NCI-H1417 (cell line): ENCODE results near the gene SEPTIN5.
"Not testable (repeated sequence)": the region's sequence is repeated elsewhere in the genome, so short reads cannot be mapped to it uniquely, and the experiment has no call there.

Experiments used
- DNase-seq, 3 experiments: peaks; one replicate each; lab custom pipeline; 2025; lab: John Stamatoyannopoulos, UW

SEPTIN5 gene

DNA sequence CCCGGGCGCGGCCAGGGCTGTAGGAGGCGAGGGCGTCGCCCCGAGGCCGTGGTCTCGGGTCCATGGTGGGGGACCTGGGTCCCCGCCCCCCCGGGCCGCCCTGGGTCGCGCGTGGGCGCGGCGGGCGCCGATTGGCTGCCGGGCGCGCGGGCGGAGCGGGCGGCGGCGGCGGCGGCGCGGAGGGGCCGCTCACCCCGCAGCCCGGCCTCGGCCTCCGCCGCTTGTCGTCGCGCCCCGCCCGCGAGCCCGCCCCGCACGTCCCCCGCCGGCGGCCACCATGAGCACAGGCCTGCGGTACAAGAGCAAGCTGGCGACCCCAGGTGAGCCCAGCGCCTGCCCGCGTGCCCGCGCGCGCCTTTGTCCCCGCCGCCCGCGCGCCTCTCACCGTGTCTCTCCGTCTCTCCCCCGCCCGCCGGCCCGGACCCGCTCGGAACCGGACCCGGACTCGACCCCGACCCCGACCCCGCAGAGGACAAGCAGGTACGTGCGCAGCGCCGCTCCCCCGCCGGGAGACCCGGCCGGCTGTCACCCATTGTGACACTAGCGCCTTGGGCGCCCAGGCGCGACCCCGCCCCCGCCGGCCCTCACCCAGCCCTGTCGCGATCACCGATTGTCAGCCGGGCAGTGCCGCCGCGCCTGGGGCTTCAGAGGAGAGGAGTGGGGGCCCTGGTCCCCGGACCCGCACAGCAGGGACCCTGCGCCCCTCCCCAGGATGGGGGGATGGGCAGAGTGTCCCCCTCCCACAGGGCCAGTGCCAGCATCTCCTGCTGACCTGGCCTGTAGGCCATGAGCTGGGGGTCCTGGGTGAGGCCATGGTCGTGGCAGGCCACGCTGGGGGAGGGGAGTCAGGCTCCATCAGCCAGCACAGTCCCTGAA is at the start of gene SEPTIN5:
TSS of gene SEPTIN5 (plus strand) at position 192 of the 876 bp plus-strand sequence. CDS start at position 278, 86 bp downstream.
- DNase-seq: peak in 2 of 3 experiments; percentile 38 to 43

GRCh38 chr22:19664951-19665783 is 49.1 kb upstream of the SEPTIN5 start:
- no peak for DNase-seq

DNA sequence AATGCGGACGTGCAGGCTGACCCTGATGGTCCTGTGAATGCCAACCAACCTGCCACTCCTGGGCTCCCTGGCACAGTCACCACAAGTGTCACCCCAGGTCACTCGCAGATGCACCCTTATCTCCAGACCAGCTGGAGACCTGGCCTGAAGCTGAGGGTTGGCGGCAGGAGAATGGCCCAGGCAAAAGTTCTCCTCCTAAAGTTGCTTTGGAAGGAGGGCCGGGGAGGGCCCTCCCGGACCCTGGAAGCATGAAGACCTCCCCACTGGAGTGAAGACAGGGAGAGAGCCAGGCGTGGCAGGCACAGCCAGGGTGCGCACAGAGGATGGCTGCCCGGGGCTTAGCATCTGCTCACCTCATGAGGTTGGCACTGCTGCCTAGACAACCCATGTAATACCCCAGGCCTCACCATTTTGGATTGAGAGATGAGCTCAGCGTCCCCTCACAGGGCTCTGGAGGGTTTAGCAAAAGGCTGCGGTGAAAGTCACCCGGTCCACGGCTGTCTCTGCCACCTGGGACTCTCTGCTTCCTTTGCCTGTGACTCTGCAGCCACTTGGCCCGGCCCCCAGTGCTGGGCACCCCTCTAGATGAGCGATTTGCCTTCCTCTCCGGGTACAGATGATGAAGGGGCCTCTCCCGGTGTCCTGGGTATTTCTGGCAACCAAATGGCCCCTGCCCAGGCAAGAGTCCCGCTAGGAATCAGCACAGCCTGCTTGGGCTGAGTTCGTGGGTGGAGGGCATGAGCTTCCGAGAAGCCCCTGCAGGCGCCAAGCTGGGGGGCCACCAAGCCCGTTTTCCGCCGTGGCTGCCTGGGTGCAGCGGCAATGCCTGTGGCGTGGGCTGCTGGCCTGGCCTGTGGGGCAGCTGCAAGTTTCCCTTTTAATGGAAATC is 48.3 kb upstream of the SEPTIN5 start:
- no peak for DNase-seq

DNA sequence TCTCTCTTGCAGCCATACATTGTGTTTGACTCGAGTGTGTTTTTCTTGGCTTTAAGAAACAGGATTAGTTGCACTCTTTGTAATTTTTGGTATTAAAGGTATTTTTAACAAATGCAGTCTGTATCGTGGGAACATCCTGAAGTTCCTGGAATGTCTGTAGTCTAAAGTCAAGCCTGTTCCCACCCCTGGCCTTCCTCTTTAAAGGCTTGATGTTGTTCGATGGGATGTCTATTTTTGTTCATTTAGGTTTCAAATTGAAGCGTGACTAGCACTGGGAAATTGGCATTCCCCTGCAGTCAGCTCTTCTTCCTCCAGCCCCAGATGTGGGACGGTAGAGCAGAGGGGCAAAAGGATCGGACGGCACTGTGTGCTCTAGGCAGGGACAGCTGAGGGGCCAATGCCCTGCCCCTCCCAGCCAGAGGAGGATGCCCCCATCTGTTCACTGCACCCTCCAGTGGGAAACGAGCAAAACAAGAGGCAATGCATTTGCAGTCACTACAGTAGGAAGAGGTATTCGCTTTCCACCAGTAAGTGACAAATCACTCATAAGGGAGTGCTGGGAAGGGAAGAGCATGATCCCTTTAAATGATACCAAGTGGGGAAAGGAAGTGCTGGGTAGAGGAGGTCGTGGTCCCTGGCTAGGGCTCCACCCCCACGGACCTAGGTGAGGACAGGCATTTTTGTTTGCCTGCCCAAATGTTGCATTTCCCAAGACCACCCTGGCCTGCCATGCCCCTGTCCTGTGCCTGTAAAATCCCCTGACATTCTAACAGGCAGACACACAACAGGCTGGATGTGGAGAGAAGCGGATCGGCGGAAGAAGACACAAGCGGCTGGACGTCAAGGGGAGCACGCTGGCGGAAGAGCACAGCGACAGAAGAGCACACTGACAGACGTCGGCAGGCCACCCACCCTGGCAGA is 47.4 kb upstream of the SEPTIN5 start:
- no peak for DNase-seq

- no peak for DNase-seq
Measured at GRCh38 chr22:19667872-19668740, 46.2 kb upstream of the SEPTIN5 start.

- no peak for DNase-seq
Measured at GRCh38 chr22:19668748-19669147, 45.6 kb upstream of the SEPTIN5 start.

DNA sequence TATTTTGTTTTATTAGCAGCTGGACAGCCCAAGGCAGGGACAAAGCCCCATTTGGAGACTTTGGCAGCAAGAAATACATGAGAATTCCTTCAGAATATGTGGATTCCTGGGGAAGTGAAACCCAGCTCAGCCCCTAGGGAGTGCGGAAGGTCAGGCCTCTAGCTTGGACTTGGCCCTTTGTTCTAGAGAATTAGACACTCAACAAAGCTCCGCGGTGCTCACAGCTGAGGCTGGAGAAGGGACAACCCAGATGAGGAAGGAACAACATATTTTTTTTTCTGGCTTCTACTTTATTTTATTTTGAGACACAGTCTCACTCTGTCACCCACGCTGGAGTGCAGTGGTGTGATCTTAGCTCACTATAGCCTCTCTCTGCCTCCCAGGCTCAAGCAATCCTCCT is 44.7 kb upstream of the SEPTIN5 start:
- no peak for DNase-seq

DNA sequence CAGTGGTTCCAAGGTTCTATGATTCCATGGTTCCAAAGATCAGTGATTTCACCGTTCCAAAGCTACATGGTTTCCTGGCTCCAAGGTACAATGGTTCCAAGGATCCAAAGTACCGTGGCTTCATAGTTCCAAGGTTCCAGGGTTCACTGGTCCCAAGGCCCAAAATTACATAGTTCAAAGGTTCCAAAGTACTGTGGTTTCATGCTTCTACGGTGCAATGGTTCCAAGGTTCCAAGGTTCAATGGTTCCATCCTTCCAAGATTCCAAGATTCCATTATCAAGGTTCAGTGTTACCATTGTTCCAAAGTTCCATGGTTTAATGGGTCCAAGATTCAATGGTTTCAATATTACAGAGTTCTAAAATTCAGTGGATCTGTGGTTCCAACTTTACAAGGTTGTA is 43.0 kb upstream of the SEPTIN5 start:
- no peak for DNase-seq

GRCh38 chr22:19672054-19672776 is 42.1 kb upstream of the SEPTIN5 start:
- no peak for DNase-seq

GRCh38 chr22:19673660-19674059 is 40.6 kb upstream of the SEPTIN5 start:
- no peak for DNase-seq

- DNase-seq: no peak
Measured at GRCh38 chr22:19674129-19674928, 40.0 kb upstream of the SEPTIN5 start.

DNA sequence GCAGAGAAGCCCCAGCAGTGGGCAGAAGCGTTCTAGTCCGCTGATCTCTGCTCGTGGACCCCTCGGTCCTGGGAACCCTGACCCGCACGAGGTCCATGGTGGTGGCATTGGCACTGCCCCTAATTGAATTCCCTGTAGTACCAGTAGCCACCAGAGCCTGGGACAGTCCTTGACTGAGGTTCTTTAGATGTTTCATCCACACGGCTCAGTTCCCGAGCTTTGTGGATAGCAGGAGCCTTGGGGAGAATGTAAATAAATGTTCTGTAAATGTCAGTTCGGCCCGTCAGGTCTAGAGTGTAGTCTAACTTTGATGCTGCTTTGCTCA is 39.4 kb upstream of the SEPTIN5 start:
- DNase-seq: no peak

DNA sequence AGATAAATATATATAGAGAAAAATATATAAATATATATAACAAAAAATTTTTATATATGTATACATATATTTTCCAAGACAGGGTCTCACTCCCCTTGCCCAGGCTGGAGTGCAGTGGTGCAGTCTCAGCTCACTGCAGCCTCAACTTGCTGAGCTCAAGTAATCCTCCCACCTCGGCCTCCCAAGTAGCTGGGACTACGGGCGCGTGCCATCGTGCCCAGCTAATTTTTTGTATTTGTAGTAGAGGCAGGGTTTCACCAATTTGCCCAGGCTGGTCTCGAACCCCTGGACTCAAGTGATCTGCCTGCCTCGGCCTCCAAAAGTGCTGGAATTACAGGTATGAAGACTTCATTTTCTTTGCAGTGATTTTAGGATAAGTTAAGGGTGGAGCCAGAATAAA is 38.9 kb upstream of the SEPTIN5 start:
- DNase-seq: no peak

DNA sequence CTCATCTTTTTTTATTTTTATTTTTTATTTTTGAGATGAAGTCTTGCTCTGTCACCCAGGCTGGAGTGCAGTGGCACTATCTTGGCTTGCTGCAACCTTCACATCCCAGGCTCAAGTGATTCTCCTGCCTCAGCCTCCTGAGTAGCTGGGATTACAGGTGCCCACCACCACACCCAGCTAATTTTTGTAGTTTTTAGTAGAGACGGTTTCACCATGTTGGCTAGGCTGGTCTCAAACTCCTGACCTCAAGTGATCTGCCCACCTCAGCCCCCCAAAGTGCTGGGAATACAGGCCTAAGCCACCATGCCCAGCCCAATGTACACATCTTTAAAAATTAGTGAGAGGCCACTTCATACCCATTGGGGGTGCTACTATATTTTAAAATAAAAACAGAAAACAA is 37.9 kb upstream of the SEPTIN5 start:
- not testable (repeated sequence) for DNase-seq

DNA sequence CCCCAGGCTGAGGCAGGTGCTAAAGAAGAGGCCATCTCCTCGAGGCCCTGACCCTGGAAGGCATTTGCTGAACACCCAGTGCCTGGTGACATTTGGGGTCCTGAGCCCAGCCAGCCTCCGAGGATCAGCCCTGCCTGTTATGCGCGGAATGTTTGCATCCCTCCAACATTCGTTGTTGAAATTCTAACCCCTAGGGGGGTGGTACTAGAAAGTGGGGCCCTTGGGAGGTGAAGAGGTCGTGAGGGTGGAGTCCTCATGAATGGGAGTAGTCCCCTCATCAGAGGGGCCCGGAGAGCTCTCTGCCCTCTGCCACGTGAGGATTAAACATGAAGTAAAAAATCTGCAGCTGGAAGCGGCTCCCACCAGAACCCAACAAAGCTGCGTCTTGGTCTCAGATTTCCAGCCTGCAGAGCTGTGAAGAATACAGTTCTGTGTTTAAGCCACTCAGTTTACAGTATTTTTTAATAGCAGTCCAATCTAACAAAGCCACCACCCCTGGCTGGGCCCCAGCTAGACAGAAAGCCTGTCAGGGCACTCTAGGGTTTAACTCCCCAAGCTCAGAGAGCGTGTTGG is 35.3 kb upstream of the SEPTIN5 start:
- DNase-seq: no peak

DNA sequence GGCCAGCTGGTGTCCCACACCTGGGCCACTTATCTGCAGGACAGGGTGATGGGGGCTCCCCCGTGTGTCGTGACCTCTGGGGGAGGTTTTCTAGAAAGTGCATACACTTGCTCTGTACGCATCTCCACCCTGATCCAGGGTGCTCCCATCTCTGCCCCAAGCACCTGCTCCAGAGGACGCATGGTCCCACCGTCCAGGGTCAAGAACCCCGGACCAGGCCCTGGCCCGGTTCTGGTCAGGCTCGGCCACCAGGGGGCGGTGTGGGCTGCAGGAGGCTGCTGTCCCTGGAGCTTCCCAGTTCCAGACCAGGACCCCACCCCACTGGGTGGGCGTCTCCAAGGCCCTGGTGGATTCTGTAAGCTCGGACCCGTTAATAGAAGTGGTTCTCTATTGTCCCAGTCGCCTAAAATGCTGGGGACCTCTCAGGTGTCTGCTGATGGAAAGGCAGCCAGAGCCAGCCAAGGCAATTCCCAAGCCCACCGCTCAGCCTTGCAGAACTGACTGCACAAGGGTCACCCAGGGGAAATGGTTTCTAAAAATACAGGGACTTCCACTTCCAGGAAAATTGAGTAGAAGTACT is 34.7 kb upstream of the SEPTIN5 start:
- DNase-seq: peak in 1 of 3 experiments; percentile 23

- DNase-seq: no peak
Measured at GRCh38 chr22:19680287-19680881, 33.9 kb upstream of the SEPTIN5 start.
